ENCODE measurements around the gene ABCF1. TPM values are rescaled to one million over a fixed set of nuclear protein-coding genes. Genes with fewer than 3 reads are reported as not detected.

The ABCF1 gene
- total and polyA plus RNA-seq, 4 donors, result 25.8 to 55.4 (median 36.2) TPM

GRCh38 chr6:30556066-30556905 lies 15.0 kb upstream of the ABCF1 start, which contains the start of gene GNL1:
GNL1 (minus strand) TSS chr6:30556489; CDS start chr6:30556203, 286 bp downstream.
- WGBS, 2 donors, result 1% methylated on average over 66 to 71 of the region's 71 CpGs
- Histone ChIP-seq H3K27ac (ENCODE audit: low read depth in 1 of 2, low read length in 1 of 2) (peak within 1 kb of the TSS; percentile 93 to 100), H3K4me3 (peak within 1 kb of the TSS; percentile 95), H3K4me1 (ENCODE audit: control insufficient read depth in 5 of 5, insufficient read depth in 5 of 5, low read length in 5 of 5) (peaks cover 0 to 19% (median 5%) of the 10 kb centered on the region in 5 donors), H3K27me3 (ENCODE audit: control insufficient read depth in 3 of 3, insufficient read depth in 3 of 3, low read length in 2 of 3) (no peaks in the 10 kb centered on the region), H3K36me3 (ENCODE audit: control insufficient read depth in 4 of 4, insufficient read depth in 4 of 4, low read length in 4 of 4) (peaks cover 5 to 32% (median 21%) of the 10 kb centered on the region in 4 donors), H3K9ac (ENCODE audit: insufficient read depth in 1 of 2, low read length in 2 of 2) (peak within 1 kb of the TSS; percentile 86 to 97), H3K9me3 (ENCODE audit: control insufficient read depth in 4 of 4, insufficient read depth in 3 of 4, low read length in 3 of 4) (no peaks in the 10 kb centered on the region)
- ATAC-seq (ENCODE audit: insufficient read depth, low FRiP score) (peak; percentile 90), DNase-seq (peak; percentile 93 to 94 (median 93))
- no peak for TF ChIP-seq CTCF (IDR thresholded peaks at IDR 0.05; ENCODE audit: control extremely low read depth, extremely low read depth)

GRCh38 chr6:30556906-30557682 lies 14.1 kb upstream of the ABCF1 start, which contains the start of gene PRR3:
PRR3 (plus strand) TSS chr6:30557295; CDS start chr6:30557345, 50 bp downstream.
- 0% methylated on average over 42 of the region's 42 CpGs for WGBS, 2 donors
- H3K27ac ChIP-seq (ENCODE audit: low read depth in 1 of 2, low read length in 1 of 2), result peak within 1 kb of the TSS; percentile 93 to 100
- DNase-seq (peak; percentile 94 to 97 (median 97)), ATAC-seq (ENCODE audit: insufficient read depth, low FRiP score) (peak; percentile 84)
- peak within 1 kb of the TSS; percentile 95 for H3K4me3 ChIP-seq
- peaks cover 4 to 27% (median 21%) of the 10 kb centered on the region in 4 donors for H3K36me3 ChIP-seq (ENCODE audit: control insufficient read depth in 4 of 4, insufficient read depth in 4 of 4, low read length in 4 of 4)
- H3K9ac ChIP-seq (ENCODE audit: insufficient read depth in 1 of 2, low read length in 2 of 2), result peak within 1 kb of the TSS; percentile 86 to 97
- no peaks in the 10 kb centered on the region for H3K9me3 ChIP-seq (ENCODE audit: control insufficient read depth in 4 of 4, insufficient read depth in 3 of 4, low read length in 3 of 4)
- no peaks in the 10 kb centered on the region for H3K27me3 ChIP-seq (ENCODE audit: control insufficient read depth in 3 of 3, insufficient read depth in 3 of 3, low read length in 2 of 3)
- peaks cover 0 to 19% (median 5%) of the 10 kb centered on the region in 5 donors for H3K4me1 ChIP-seq (ENCODE audit: control insufficient read depth in 5 of 5, insufficient read depth in 5 of 5, low read length in 5 of 5)
- TF ChIP-seq CTCF (IDR thresholded peaks at IDR 0.05; ENCODE audit: control extremely low read depth, extremely low read depth), result no peak

- peak overlapping the region; percentile 93 to 100 for H3K27ac ChIP-seq (ENCODE audit: low read depth in 1 of 2, low read length in 1 of 2)
- ATAC-seq (ENCODE audit: insufficient read depth, low FRiP score), result no peak
- no peak for DNase-seq
- H3K9ac ChIP-seq (ENCODE audit: insufficient read depth in 1 of 2, low read length in 2 of 2), result peak overlapping the region; percentile 86 to 97
- H3K4me3 ChIP-seq, result peak overlapping the region; percentile 95
- peaks cover 0 to 19% (median 5%) of the 10 kb centered on the region in 5 donors for H3K4me1 ChIP-seq (ENCODE audit: control insufficient read depth in 5 of 5, insufficient read depth in 5 of 5, low read length in 5 of 5)
- no peak for TF ChIP-seq CTCF (IDR thresholded peaks at IDR 0.05; ENCODE audit: control extremely low read depth, extremely low read depth)
- 1 to 8% methylated on average over 6 of the region's 6 CpGs for WGBS, 2 donors
- H3K27me3 ChIP-seq (ENCODE audit: control insufficient read depth in 3 of 3, insufficient read depth in 3 of 3, low read length in 2 of 3), result no peaks in the 10 kb centered on the region
- H3K9me3 ChIP-seq (ENCODE audit: control insufficient read depth in 4 of 4, insufficient read depth in 3 of 4, low read length in 3 of 4), result no peaks in the 10 kb centered on the region
- peaks cover 7 to 26% (median 20%) of the 10 kb centered on the region in 4 donors for H3K36me3 ChIP-seq (ENCODE audit: control insufficient read depth in 4 of 4, insufficient read depth in 4 of 4, low read length in 4 of 4)
Observed at GRCh38 chr6:30557683-30557981, 13.6 kb upstream of the ABCF1 start.
